ENCODE measurements around the gene SORCS2.

DNA sequence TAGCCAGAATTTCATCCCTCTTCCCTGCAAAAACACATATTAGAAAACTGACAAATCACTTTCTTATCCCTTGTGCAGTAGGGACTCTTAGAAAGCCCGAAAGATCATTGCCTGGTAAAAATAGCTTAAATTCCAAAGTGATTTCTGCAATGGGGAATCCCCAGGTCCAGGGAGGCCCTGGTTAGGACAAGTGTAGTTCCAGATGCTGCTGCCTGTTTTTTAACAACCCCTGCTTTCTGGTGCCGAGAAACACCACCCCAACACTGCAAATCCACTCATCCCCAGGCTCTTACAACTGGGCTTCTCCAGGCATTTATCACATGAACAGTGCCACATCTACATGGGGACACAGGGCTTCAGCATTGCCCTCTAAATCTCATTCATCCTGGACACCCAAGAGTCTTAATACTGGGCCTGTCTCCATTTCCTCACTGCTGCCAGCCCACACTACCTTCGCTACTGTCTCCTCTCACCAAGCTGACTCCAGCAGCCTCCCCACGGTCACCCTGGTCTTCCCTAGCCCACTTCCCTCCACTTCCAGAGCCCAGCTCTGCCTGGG lies 354.6 kb downstream of the SORCS2 start:
- TF ChIP-seq EZH2 (IDR thresholded peaks at IDR 0.05; ENCODE audit: borderline replicate concordance, low read length) (no peak), CTCF (IDR thresholded peaks at IDR 0.05; ENCODE audit: low read length) (no peak)

All from OCI-LY1 (cell line).